GM12878 (cell line): ENCODE data around the gene AATF. TPM values are rescaled to one million over a fixed set of nuclear protein-coding genes. Genes with fewer than 3 reads are reported as not detected.

Experiments
- ATAC-seq: fragments of 200-7000 bp; cut with Tn5 transposase; 3 replicates; pipeline ENCODE4 v1.9.1; 2020; ENCODE audit warnings: mild to moderate bottlenecking, moderate library complexity
- BruUV-seq: library from RNA; stranded (reverse); fragments of 400-500 nt; replicated peaks from 2 replicates; lab custom pipeline; 2021; lab: Mats Ljungman, UMichigan
- CTCF ChIA-PET: fragments of 300-600 bp; sonication (Branson Sonifier 250); formaldehyde crosslinking; extraction: SDS; loops from one replicate; lab custom pipeline; 2021; ENCODE audit warnings: inconsistent platforms; lab: Yijun Ruan, JAX
- POLR2A ChIA-PET: fragments of 350-600 bp; formaldehyde crosslinking; extraction: SDS; loops from one replicate; lab custom pipeline; 2021; ENCODE audit warnings: inconsistent platforms; lab: Charles Lee
- RAD21 ChIA-PET: fragments of 300-600 bp; sonication (Branson Sonifier 250); formaldehyde crosslinking; loops from one replicate; lab custom pipeline; 2023; ENCODE audit warnings: antibody characterized with exemption; ENCODE audit not compliant: unreplicated experiment; lab: Charles Lee
- SMC1A ChIA-PET: fragments of 300-600 bp; sonication (Branson Sonifier 250); formaldehyde crosslinking; loops from one replicate; lab custom pipeline; 2023; ENCODE audit not compliant: unreplicated experiment, uncharacterized antibody; lab: Charles Lee
- DNase-seq: peaks from one replicate; pipeline ENCODE4 v3.0.0-alpha.2; 2011; ENCODE audit warnings: low read depth, low spot score
- FAIRE-seq: peaks from 3 replicates; lab custom pipeline; 2011; peaks lifted over from hg19 to GRCh38; lab: Jason Lieb, UNC
- H2AFZ ChIP-seq: 2 replicates; pipeline ENCODE4 v1.6.0; 2011; ENCODE audit warnings: low read depth, low read length, control low read depth; ENCODE audit not compliant: control insufficient read depth
- H3K27ac ChIP-seq: 2 replicates; pipeline ENCODE4 v1.5.1; 2011; ENCODE audit warnings: control low read depth; ENCODE audit not compliant: control insufficient read depth, insufficient read depth
- H3K27me3 ChIP-seq, 2 experiments: replicated peaks in 1 of 2; 2 replicates each; pipeline versions ENCODE4 v1.6.0 to v1.6.1; 2011; ENCODE audit warnings: low read length in 1 of 2; ENCODE audit not compliant: control insufficient read depth in 2 of 2, insufficient read depth in 2 of 2
- H3K36me3 ChIP-seq, 2 experiments: 2 replicates each; pipeline ENCODE4 v1.5.1; 2011; ENCODE audit warnings: low read length in 1 of 2; ENCODE audit not compliant: control insufficient read depth in 2 of 2, insufficient read depth in 2 of 2
- H3K4me1 ChIP-seq: 2 replicates; pipeline ENCODE4 v1.6.1; 2011; ENCODE audit warnings: mild to moderate bottlenecking, low read length, moderate library complexity, mixed read lengths; ENCODE audit not compliant: control insufficient read depth, insufficient read depth
- H3K4me2 ChIP-seq: 2 replicates; pipeline ENCODE4 v1.6.0; 2011; ENCODE audit warnings: control low read depth; ENCODE audit not compliant: control insufficient read depth, insufficient read depth
- H3K4me3 ChIP-seq: fragments of 200-600 bp; sonication (generic); 2 replicates; pipeline ENCODE4 v1.5.1; 2016
- H3K79me2 ChIP-seq: 2 replicates; pipeline ENCODE4 v1.6.0; 2011; ENCODE audit warnings: low read length; ENCODE audit not compliant: control insufficient read depth, insufficient read depth
- H3K9ac ChIP-seq: 2 replicates; pipeline ENCODE4 v1.8.0; 2011; ENCODE audit warnings: low read length, control low read depth, mixed read lengths; ENCODE audit not compliant: control insufficient read depth, insufficient read depth
- H3K9me3 ChIP-seq: replicated peaks from 3 replicates; pipeline ENCODE4 v1.5.1; 2011; ENCODE audit warnings: mild to moderate bottlenecking, low read length; ENCODE audit not compliant: control insufficient read depth, insufficient read depth
- H4K20me1 ChIP-seq: 2 replicates; pipeline ENCODE4 v1.6.0; 2011; ENCODE audit not compliant: control insufficient read depth, insufficient read depth
- BACH1 ChIP-seq: fragments of 450-650 bp; IDR thresholded peaks from 2 replicates; pipeline ENCODE4 v1.6.1; 2017; ENCODE audit warnings: mild to moderate bottlenecking, borderline replicate concordance
- CBX3 ChIP-seq: fragments of 200-600 bp; sonication (generic); IDR thresholded peaks from 2 replicates; pipeline ENCODE4 v1.6.1; 2016; ENCODE audit warnings: low read depth, borderline replicate concordance
- CHD2 ChIP-seq: IDR thresholded peaks from 2 replicates; pipeline ENCODE4 v1.6.1; 2011; ENCODE audit warnings: low read depth, low read length, improper control_type of control experiment, borderline replicate concordance
- DPF2 ChIP-seq: fragments of 450-650 bp; IDR thresholded peaks from 2 replicates; pipeline ENCODE4 v1.6.1; 2017; ENCODE audit warnings: mild to moderate bottlenecking
- FOXK2 ChIP-seq: fragments of 450-650 bp; IDR thresholded peaks from 2 replicates; pipeline ENCODE4 v1.6.1; 2017; ENCODE audit warnings: mild to moderate bottlenecking, moderate library complexity
- GABPA ChIP-seq: IDR thresholded peaks from 2 replicates; pipeline ENCODE4 v1.6.1; 2014; ENCODE audit warnings: antibody characterized with exemption, low read depth, mild to moderate bottlenecking, inconsistent platforms
- MEF2A ChIP-seq: IDR thresholded peaks from 2 replicates; pipeline ENCODE4 v1.6.1; 2011; ENCODE audit warnings: low read depth, mild to moderate bottlenecking, low read length, moderate library complexity; ENCODE audit not compliant: insufficient read depth
- MYB ChIP-seq: fragments of 150-350 bp; IDR thresholded peaks from 2 replicates; pipeline ENCODE4 v1.6.1; 2014; ENCODE audit warnings: mild to moderate bottlenecking, low read depth, low read length, borderline replicate concordance
- PAX5 ChIP-seq: IDR thresholded peaks from 2 replicates; pipeline ENCODE4 v1.6.1; 2011; ENCODE audit warnings: low read depth, low read length, borderline replicate concordance
- RAD21 ChIP-seq: IDR thresholded peaks from 2 replicates; pipeline ENCODE4 v1.6.1; 2011; ENCODE audit warnings: mild to moderate bottlenecking, low read depth, low read length, moderate library complexity; ENCODE audit not compliant: insufficient read depth
- RBBP5 ChIP-seq: fragments of 200-600 bp; sonication (generic); conservative IDR thresholded peaks from 2 replicates; pipeline ENCODE4 v1.6.1; 2016
- RCOR1 ChIP-seq: conservative IDR thresholded peaks from 2 replicates; pipeline ENCODE4 v1.6.1; 2012; ENCODE audit warnings: low read depth, low read length, improper control_type of control experiment
- ZNF24 ChIP-seq: fragments of 450-650 bp; IDR thresholded peaks from 2 replicates; pipeline ENCODE4 v1.6.1; 2017; ENCODE audit warnings: antibody characterized with exemption, mild to moderate bottlenecking
- ZNF622 ChIP-seq: fragments of 450-650 bp; IDR thresholded peaks from 2 replicates; pipeline ENCODE4 v1.6.1; 2017; ENCODE audit warnings: mild to moderate bottlenecking, inconsistent platforms
- WGBS: methylation state at CpG from one replicate; pipeline ENCODE4 v1.1.6; 2016; ENCODE audit warnings: low lambda C conversion rate; ENCODE audit not compliant: insufficient replicate concordance, insufficient coverage; ENCODE audit errors: missing lambda C conversion rate; 5-methylcytosine and 5-hydroxymethylcytosine counted together
- in situ Hi-C: fragments of 300-500 bp; cut with MboI; formaldehyde crosslinking; loops from 9 replicates; pipeline ENCODE4 v1.14.3; 2018; ENCODE audit warnings: mixed read lengths
- intact Hi-C: fragments of 100-400 bp; cut with micrococcal nuclease; formaldehyde crosslinking; loops from one replicate; pipeline ENCODE4 v1.14.2; 2022; ENCODE audit not compliant: unreplicated experiment
- polyA plus RNA-seq, 11 experiments: library from polyadenylated mRNA; depleted of rRNA in 4 of 11; unstranded in 6 of 11; stranded (reverse) in 5 of 11; fragments of >200 nt; fragmentation: Nextera tagmentation in 4 of 11; fragmentation: Illumina TruSeq in 1 of 11; extraction: Ambion mirVana in 4 of 11; extraction: Trizol in 1 of 11; gene quantifications; 1 replicate in 1 of 11; 2 replicates in 10 of 11; pipeline versions ENCODE4 v1.2.1 to v1.2.3, GENCODE V29; 2011 to 2016; ENCODE audit warnings: inconsistent platforms in 2 of 11, missing spikeins in 2 of 11, low read depth in 1 of 11
- total RNA-seq, 4 experiments: library from RNA; depleted of rRNA in 3 of 4; stranded (reverse); fragments of >200 nt in 3 of 4; fragmentation: Illumina TruSeq in 1 of 4; extraction: Trizol in 1 of 4; gene quantifications; 2 replicates each; pipeline versions ENCODE4 v1.2.1 to v1.2.3, GENCODE V29; 2013 to 2021
- TF ChIP-seq, protein P1 (sequence below): IDR thresholded peaks from 2 replicates; pipeline ENCODE4 v1.6.1; 2012; ENCODE audit warnings: low read length, inconsistent platforms
- TF ChIP-seq, protein P2 (sequence below): IDR thresholded peaks from 2 replicates; pipeline ENCODE4 v1.6.1; 2012; ENCODE audit warnings: low read depth, low read length, improper control_type of control experiment
- TF ChIP-seq, protein P3 (sequence below): IDR thresholded peaks from 2 replicates; pipeline ENCODE4 v1.6.1; 2011; ENCODE audit warnings: low read depth, mild to moderate bottlenecking, low read length, moderate library complexity, borderline replicate concordance; ENCODE audit errors: extremely low read depth

AATF gene
- total and polyA plus RNA-seq, 10 of the 15 experiments (the other 5 are each of a cell fraction or from before 2014, with no cell fraction given) = 36.8 to 110 (median 77.9) TPM

DNA sequence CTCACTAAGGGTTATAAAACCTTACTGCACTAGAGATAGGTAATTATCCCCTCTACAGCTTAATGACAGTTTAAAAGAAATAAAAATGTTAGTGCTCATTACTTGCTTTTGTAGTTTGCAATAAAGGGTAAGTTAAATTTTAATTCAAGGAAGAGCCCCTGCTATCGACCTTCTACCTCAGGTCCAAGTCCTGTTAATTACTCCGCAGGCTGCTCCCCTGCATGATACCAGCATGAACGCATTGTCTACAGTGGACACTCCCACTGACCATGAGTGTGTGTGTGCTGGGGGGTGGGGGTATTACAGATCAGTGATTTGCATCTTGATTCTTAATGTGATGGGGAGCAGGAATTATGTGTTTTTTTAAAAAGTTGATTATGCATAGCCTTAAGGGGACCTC lies 103.1 kb downstream of the AATF start (continued):
- TF ChIP-seq RCOR1 (no peak), MEF2A (no peak)

DNA sequence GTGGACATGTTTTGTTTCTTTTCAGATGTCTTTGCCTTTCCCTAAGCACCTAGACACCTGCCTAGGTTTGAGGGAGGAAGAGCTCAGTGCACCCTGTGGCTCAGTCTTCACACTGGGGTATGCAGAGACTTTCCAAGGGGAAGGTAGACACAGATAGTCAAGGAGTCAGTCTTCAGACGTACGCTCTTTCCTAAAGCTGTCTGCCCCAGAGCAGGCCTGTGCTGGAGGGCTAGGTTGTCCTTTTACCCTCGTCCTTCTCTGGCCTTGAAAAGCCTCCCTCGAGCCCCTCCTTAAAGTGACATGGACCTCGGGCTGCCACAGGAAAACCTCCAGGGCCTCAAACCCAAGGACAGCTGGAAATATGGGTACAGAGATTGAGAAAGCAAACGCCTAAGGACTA lies 103.7 kb downstream of the AATF start:
- ChIA-PET CTCF (no interaction called here), POLR2A (no interaction called here), RAD21 (no interaction called here), SMC1A (no interaction called here)
- Histone ChIP-seq H3K9ac (no peak overlapping the region), H3K9me3 (no peaks in the 10 kb centered on the region), H3K27ac (no peak overlapping the region), H3K4me3 (no peak overlapping the region), H4K20me1 (no peaks in the 10 kb centered on the region), H3K4me1 (no peaks in the 10 kb centered on the region), H3K4me2 (no peak overlapping the region), H3K36me3 (peaks cover 14 to 23% of the 10 kb centered on the region in 2 experiments), H3K27me3 (no peaks in the 10 kb centered on the region), H3K79me2 (no peaks in the 10 kb centered on the region), H2AFZ (no peak overlapping the region)
- FAIRE-seq (no peak), ATAC-seq (no peak), DNase-seq (no peak)
- no TSS peak for BruUV-seq
- in situ Hi-C loops = loop anchor here (25.0 kb wide), 1 partner anchor 440 kb away; the partner anchor contains the start of gene MRM1
- WGBS = 89% methylated on average over 6 of the region's 6 CpGs
- intact Hi-C loops = no loop called here
- TF ChIP-seq, protein P1, sequence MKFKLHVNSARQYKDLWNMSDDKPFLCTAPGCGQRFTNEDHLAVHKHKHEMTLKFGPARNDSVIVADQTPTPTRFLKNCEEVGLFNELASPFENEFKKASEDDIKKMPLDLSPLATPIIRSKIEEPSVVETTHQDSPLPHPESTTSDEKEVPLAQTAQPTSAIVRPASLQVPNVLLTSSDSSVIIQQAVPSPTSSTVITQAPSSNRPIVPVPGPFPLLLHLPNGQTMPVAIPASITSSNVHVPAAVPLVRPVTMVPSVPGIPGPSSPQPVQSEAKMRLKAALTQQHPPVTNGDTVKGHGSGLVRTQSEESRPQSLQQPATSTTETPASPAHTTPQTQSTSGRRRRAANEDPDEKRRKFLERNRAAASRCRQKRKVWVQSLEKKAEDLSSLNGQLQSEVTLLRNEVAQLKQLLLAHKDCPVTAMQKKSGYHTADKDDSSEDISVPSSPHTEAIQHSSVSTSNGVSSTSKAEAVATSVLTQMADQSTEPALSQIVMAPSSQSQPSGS = no peak
- TF ChIP-seq ZNF24 (no peak), CBX3 (no peak), CHD2 (no peak), DPF2 (no peak), RAD21 (no peak), ZNF622 (no peak), GABPA (no peak), MYB (no peak), BACH1 (no peak), FOXK2 (no peak), PAX5 (no peak), RBBP5 (no peak)
- TF ChIP-seq, protein P2, sequence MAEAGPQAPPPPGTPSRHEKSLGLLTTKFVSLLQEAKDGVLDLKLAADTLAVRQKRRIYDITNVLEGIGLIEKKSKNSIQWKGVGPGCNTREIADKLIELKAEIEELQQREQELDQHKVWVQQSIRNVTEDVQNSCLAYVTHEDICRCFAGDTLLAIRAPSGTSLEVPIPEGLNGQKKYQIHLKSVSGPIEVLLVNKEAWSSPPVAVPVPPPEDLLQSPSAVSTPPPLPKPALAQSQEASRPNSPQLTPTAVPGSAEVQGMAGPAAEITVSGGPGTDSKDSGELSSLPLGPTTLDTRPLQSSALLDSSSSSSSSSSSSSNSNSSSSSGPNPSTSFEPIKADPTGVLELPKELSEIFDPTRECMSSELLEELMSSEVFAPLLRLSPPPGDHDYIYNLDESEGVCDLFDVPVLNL = no peak
- TF ChIP-seq, protein P3, sequence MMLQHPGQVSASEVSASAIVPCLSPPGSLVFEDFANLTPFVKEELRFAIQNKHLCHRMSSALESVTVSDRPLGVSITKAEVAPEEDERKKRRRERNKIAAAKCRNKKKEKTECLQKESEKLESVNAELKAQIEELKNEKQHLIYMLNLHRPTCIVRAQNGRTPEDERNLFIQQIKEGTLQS = no peak
